ENCODE measurements around the gene HOXA11. TPM values are rescaled to one million over a fixed set of nuclear protein-coding genes. Genes with fewer than 3 reads are reported as not detected.

Gene HOXA11
- total RNA-seq, 2 experiments from 2014 or later: not detected

GRCh38 chr7:27142580-27143022 lies 42.4 kb downstream of the HOXA11 start:
- Mint-ChIP-seq H3K27ac (no peak overlapping the region), H3K4me3 (no peak overlapping the region), H3K27me3 (ENCODE audit: low read depth) (peaks cover 62% of the 10 kb centered on the region), H3K4me1 (ENCODE audit: low read depth) (no peaks in the 10 kb centered on the region), H3K9me3 (no peaks in the 10 kb centered on the region), H3K36me3 (ENCODE audit: low read depth) (no peaks in the 10 kb centered on the region)
- DNase-seq: no peak
- CTCF ChIA-PET: no interaction called here
- intact Hi-C loops (cut with micrococcal nuclease): no loop called here

GRCh38 chr7:27141923-27142579 lies 43.0 kb downstream of the HOXA11 start:
- Mint-ChIP-seq H3K36me3 (ENCODE audit: low read depth) (no peaks in the 10 kb centered on the region), H3K4me1 (ENCODE audit: low read depth) (no peaks in the 10 kb centered on the region), H3K4me3 (no peak overlapping the region), H3K27me3 (ENCODE audit: low read depth) (peaks cover 60% of the 10 kb centered on the region), H3K27ac (no peak overlapping the region), H3K9me3 (no peaks in the 10 kb centered on the region)
- CTCF ChIA-PET: interaction anchor here (0.7 kb wide), 1 partner anchor 37 kb away, joined by 3 read pairs; no protein-coding TSS in a partner anchor
- intact Hi-C loops (cut with micrococcal nuclease): no loop called here
- DNase-seq: no peak

GRCh38 chr7:27141137-27141922 lies 43.7 kb downstream of the HOXA11 start:
- Mint-ChIP-seq H3K27me3 (ENCODE audit: low read depth) (peaks cover 56% of the 10 kb centered on the region), H3K9me3 (no peaks in the 10 kb centered on the region), H3K36me3 (ENCODE audit: low read depth) (no peaks in the 10 kb centered on the region), H3K4me1 (ENCODE audit: low read depth) (no peaks in the 10 kb centered on the region), H3K4me3 (no peak overlapping the region), H3K27ac (no peak overlapping the region)
- intact Hi-C loops (cut with micrococcal nuclease): no loop called here
- CTCF ChIA-PET: interaction anchor here (0.7 kb wide), 1 partner anchor 38 kb away, joined by 3 read pairs; no protein-coding TSS in a partner anchor
- DNase-seq: no peak

DNA sequence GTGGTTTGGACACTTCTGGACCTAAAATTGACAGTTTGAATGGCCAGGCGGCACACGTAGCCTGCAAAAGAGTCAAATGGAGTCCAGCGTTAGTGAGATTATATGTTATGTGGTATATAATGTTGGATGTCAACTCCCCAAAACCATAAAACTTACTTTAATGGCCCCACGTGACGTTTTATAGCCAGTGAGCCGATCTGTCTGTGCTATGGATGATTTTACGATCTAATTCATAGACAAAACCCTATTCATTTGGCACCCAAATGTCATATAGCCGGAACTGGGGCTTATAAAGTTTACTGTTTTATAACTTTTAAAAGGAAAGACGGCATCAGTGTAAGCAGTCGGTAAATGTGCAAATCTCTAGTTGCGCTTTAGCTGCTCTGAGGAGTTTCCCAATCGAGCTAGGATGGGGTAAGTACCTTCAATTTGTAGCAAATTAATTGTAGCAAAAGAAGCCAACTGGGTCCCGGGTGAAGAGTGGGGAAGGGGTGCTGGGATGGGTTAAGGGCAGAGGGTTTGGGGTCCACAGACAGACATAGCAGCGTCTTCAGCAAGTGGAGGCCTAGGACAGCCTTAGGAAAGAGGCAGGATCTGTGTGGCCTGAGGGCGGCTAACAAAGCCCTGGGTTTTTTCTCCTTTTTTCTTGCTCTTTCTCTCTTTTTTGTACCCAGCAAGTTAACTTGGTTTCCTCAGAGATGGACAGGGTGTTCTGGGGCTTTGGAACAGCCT lies 44.7 kb downstream of the HOXA11 start:
- DNase-seq: no peak
- peaks cover 59% of the 10 kb centered on the region for H3K27me3 Mint-ChIP-seq (ENCODE audit: low read depth)
- intact Hi-C loops (cut with micrococcal nuclease): no loop called here
- H3K36me3 Mint-ChIP-seq (ENCODE audit: low read depth): no peaks in the 10 kb centered on the region
- H3K27ac Mint-ChIP-seq: no peak overlapping the region
- H3K9me3 Mint-ChIP-seq: no peaks in the 10 kb centered on the region
- H3K4me1 Mint-ChIP-seq (ENCODE audit: low read depth): peaks cover 3% of the 10 kb centered on the region
- H3K4me3 Mint-ChIP-seq: no peak overlapping the region
- CTCF ChIA-PET: interaction anchor here (1.9 kb wide), 1 partner anchor 10 kb away, joined by 8 read pairs; no protein-coding TSS in a partner anchor

GRCh38 chr7:27139334-27140125 lies 45.5 kb downstream of the HOXA11 start:
- CTCF ChIA-PET: interaction anchor here (1.9 kb wide), 1 partner anchor 11 kb away, joined by 8 read pairs; no protein-coding TSS in a partner anchor
- Mint-ChIP-seq H3K27ac (no peak overlapping the region), H3K4me1 (ENCODE audit: low read depth) (peaks cover 9% of the 10 kb centered on the region), H3K27me3 (ENCODE audit: low read depth) (peaks cover 57% of the 10 kb centered on the region), H3K9me3 (no peaks in the 10 kb centered on the region), H3K4me3 (no peak overlapping the region), H3K36me3 (ENCODE audit: low read depth) (no peaks in the 10 kb centered on the region)
- intact Hi-C loops (cut with micrococcal nuclease): no loop called here
- no peak for DNase-seq

DNA sequence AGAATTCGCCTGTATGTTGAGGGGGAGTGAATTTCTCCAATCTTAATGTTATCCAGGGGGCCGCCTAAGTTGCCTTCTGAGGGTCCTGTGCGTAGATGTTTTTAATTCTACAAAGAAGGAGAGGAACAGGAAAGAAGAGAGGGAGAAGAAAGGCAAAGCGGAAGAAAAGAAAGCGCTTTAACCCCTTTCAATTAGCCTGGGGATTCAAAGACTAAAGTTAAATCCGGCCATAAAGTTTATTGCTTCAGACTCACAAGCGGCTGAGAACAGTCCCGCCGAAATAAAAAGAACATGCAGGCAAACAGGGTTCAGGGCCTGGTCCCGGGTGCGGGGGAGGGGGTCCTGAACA lies 46.1 kb downstream of the HOXA11 start:
- DNase-seq: no peak
- intact Hi-C loops (cut with micrococcal nuclease): no loop called here
- Mint-ChIP-seq H3K27me3 (ENCODE audit: low read depth) (peaks cover 54% of the 10 kb centered on the region), H3K4me3 (no peak overlapping the region), H3K4me1 (ENCODE audit: low read depth) (peaks cover 15% of the 10 kb centered on the region), H3K27ac (no peak overlapping the region), H3K9me3 (no peaks in the 10 kb centered on the region), H3K36me3 (ENCODE audit: low read depth) (no peaks in the 10 kb centered on the region)
- CTCF ChIA-PET: interaction anchor here (1.9 kb wide), 1 partner anchor 11 kb away, joined by 8 read pairs; no protein-coding TSS in a partner anchor

GRCh38 chr7:27138472-27138871 lies 46.6 kb downstream of the HOXA11 start:
- CTCF ChIA-PET: no interaction called here
- Mint-ChIP-seq H3K4me3 (no peak overlapping the region), H3K36me3 (ENCODE audit: low read depth) (no peaks in the 10 kb centered on the region), H3K27ac (no peak overlapping the region), H3K9me3 (no peaks in the 10 kb centered on the region), H3K27me3 (ENCODE audit: low read depth) (peaks cover 55% of the 10 kb centered on the region), H3K4me1 (ENCODE audit: low read depth) (peaks cover 19% of the 10 kb centered on the region)
- intact Hi-C loops (cut with micrococcal nuclease): no loop called here
- no peak for DNase-seq

- CTCF ChIA-PET: no interaction called here
- intact Hi-C loops (cut with micrococcal nuclease): no loop called here
- Mint-ChIP-seq H3K36me3 (ENCODE audit: low read depth) (no peaks in the 10 kb centered on the region), H3K27me3 (ENCODE audit: low read depth) (peaks cover 59% of the 10 kb centered on the region), H3K4me1 (ENCODE audit: low read depth) (peaks cover 19% of the 10 kb centered on the region), H3K9me3 (no peaks in the 10 kb centered on the region), H3K27ac (no peak overlapping the region), H3K4me3 (no peak overlapping the region)
- no peak for DNase-seq
Measured at GRCh38 chr7:27137640-27138315, 47.3 kb downstream of the HOXA11 start.

- CTCF ChIA-PET: interaction anchor here (0.7 to 1.1 kb wide), 3 partner anchors 27 to 452 kb away, joined by 3 to 5 read pairs (median 5); no protein-coding TSS in a partner anchor
- Mint-ChIP-seq H3K36me3 (ENCODE audit: low read depth) (no peaks in the 10 kb centered on the region), H3K27me3 (ENCODE audit: low read depth) (peaks cover 54% of the 10 kb centered on the region), H3K27ac (peak overlapping the region; percentile 51), H3K9me3 (no peaks in the 10 kb centered on the region), H3K4me3 (no peak overlapping the region), H3K4me1 (ENCODE audit: low read depth) (peaks cover 19% of the 10 kb centered on the region)
- peak; percentile 64 for DNase-seq
- intact Hi-C loops (cut with micrococcal nuclease): loop anchor here (1.0 to 2.0 kb wide), 6 partner anchors 16 to 980 kb away; partner anchors contain the start of gene SKAP2
Measured at GRCh38 chr7:27134392-27134791, 50.6 kb downstream of the HOXA11 start.

- Mint-ChIP-seq H3K4me1 (ENCODE audit: low read depth) (peaks cover 19% of the 10 kb centered on the region), H3K4me3 (no peak overlapping the region), H3K27ac (peak overlapping the region; percentile 17), H3K27me3 (ENCODE audit: low read depth) (peaks cover 54% of the 10 kb centered on the region), H3K9me3 (no peaks in the 10 kb centered on the region), H3K36me3 (ENCODE audit: low read depth) (no peaks in the 10 kb centered on the region)
- DNase-seq: no peak
- CTCF ChIA-PET: interaction anchor here (1.1 to 1.2 kb wide), 2 partner anchors 10 to 444 kb away, joined by 3 read pairs; partner anchors contain the start of gene HOXA5
- intact Hi-C loops (cut with micrococcal nuclease): loop anchor here (1.0 to 2.0 kb wide), 6 partner anchors 17 to 979 kb away; partner anchors contain the start of gene SKAP2
Measured at GRCh38 chr7:27133409-27134231, 51.4 kb downstream of the HOXA11 start.

Data from activated naive CD4-positive, alpha-beta T cell treated with anti-CD3 and anti-CD28 coated beads for 36 hours (primary cell).